Mammary epithelial cell (primary cell): ENCODE results near the gene PPARA.

Source experiments
- EZH2 ChIP-seq: IDR thresholded peaks from 2 replicates; pipeline ENCODE4 v1.6.1; 2012; ENCODE audit warnings: low read length, inconsistent platforms, borderline replicate concordance
- TF ChIP-seq, protein P1 (sequence below), 2 donors: IDR thresholded peaks in 1 of 2; conservative IDR thresholded peaks in 1 of 2; 2 replicates each; pipeline ENCODE4 v1.5.1; 2011 to 2012; ENCODE audit warnings: inconsistent platforms in 2 of 2, low read length in 2 of 2, mild to moderate bottlenecking in 2 of 2, control low read depth in 1 of 2, low read depth in 1 of 2; ENCODE audit not compliant: insufficient read depth in 1 of 2; ENCODE audit errors: extremely low read depth in 1 of 2

DNA sequence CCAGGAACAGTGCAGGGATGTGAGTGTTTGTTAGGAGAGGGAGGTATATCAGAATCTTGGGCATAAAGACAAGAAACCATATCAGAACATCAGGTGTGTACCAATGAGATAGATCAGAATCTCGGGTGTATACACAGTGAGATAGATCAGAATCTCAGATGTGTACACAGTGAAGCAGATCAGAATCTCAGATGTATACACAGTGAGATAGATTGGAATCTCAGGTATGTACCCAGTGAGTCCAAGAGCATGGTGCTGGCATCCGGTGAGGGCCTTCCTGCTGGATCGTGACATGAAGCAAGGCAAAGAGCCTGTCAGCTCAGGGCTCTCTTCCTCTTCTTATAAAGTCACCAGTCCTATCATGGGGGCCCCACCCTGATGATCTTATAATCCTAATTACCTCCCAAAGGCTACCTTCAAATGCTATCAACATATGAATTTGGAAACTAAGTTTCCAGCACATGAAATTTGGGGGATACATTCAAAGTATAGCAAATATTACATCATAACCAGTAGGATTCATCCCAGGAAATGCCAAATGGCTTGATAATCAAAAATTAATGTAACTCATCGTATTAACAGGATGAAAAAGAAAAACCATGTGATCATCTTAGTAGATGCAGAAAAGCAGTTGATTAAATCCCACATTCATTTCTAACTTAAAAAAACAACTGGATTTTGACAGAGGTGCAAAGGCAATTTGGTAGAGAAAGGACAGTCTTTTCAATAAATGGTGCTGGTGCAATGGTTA, 28.6 kb downstream of the PPARA start:
- TF ChIP-seq, protein P1, sequence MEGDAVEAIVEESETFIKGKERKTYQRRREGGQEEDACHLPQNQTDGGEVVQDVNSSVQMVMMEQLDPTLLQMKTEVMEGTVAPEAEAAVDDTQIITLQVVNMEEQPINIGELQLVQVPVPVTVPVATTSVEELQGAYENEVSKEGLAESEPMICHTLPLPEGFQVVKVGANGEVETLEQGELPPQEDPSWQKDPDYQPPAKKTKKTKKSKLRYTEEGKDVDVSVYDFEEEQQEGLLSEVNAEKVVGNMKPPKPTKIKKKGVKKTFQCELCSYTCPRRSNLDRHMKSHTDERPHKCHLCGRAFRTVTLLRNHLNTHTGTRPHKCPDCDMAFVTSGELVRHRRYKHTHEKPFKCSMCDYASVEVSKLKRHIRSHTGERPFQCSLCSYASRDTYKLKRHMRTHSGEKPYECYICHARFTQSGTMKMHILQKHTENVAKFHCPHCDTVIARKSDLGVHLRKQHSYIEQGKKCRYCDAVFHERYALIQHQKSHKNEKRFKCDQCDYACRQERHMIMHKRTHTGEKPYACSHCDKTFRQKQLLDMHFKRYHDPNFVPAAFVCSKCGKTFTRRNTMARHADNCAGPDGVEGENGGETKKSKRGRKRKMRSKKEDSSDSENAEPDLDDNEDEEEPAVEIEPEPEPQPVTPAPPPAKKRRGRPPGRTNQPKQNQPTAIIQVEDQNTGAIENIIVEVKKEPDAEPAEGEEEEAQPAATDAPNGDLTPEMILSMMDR (conservative IDR thresholded peaks at IDR 0.05 in 1 of 2, IDR thresholded peaks at IDR 0.05 in 1 of 2; ENCODE audit: extremely low read depth in 1 of 2, insufficient read depth in 1 of 2, low read depth in 1 of 2, low read length in 2 of 2), result no peak
- no peak for TF ChIP-seq EZH2
